BJ (cell line): ENCODE data around the gene FRMPD1. TPM values are rescaled to one million over a fixed set of nuclear protein-coding genes. Genes with fewer than 3 reads are reported as not detected.

ENCODE experiments used
- CTCF ChIA-PET: fragments of 350-600 bp; formaldehyde crosslinking; extraction: SDS; loops from one replicate; lab custom pipeline; 2021; ENCODE audit warnings: antibody characterized with exemption, inconsistent platforms; lab: Yijun Ruan, JAX
- POLR2A ChIA-PET: fragments of 300-600 bp; sonication (Branson Sonifier 250); formaldehyde crosslinking; extraction: SDS; loops from one replicate; lab custom pipeline; 2021; ENCODE audit warnings: antibody characterized with exemption; lab: Charles Lee
- DNase-seq: peaks from one replicate; pipeline ENCODE4 v3.0.0-alpha.2; 2011; ENCODE audit warnings: low read depth
- H3K27me3 ChIP-seq: 2 replicates; pipeline ENCODE4 v1.6.0; 2011; ENCODE audit warnings: low read length; ENCODE audit not compliant: control insufficient read depth, insufficient read depth
- H3K36me3 ChIP-seq: 2 replicates; pipeline ENCODE4 v1.5.1; 2011; ENCODE audit warnings: low read length; ENCODE audit not compliant: control insufficient read depth, insufficient read depth
- H3K4me3 ChIP-seq: 2 replicates; pipeline ENCODE4 v1.5.1; 2011; ENCODE audit warnings: low read depth, mild to moderate bottlenecking, control low read depth, low read length
- polyA plus RNA-seq: library from polyadenylated mRNA; depleted of rRNA; stranded (reverse); fragments of >200 nt; gene quantifications from 2 replicates; pipeline ENCODE4 v1.2.3, GENCODE V29; 2011
- TF ChIP-seq, protein P1 (sequence below): IDR thresholded peaks from 2 replicates; pipeline ENCODE4 v1.5.1; 2011; ENCODE audit warnings: low read depth, mild to moderate bottlenecking, control low read depth, inconsistent platforms, low read length, moderate library complexity; ENCODE audit not compliant: insufficient read depth

Gene FRMPD1
- polyA plus RNA-seq, 1 experiment, result not detected

- H3K4me3 ChIP-seq, result no peak overlapping the region
- TF ChIP-seq, protein P1, sequence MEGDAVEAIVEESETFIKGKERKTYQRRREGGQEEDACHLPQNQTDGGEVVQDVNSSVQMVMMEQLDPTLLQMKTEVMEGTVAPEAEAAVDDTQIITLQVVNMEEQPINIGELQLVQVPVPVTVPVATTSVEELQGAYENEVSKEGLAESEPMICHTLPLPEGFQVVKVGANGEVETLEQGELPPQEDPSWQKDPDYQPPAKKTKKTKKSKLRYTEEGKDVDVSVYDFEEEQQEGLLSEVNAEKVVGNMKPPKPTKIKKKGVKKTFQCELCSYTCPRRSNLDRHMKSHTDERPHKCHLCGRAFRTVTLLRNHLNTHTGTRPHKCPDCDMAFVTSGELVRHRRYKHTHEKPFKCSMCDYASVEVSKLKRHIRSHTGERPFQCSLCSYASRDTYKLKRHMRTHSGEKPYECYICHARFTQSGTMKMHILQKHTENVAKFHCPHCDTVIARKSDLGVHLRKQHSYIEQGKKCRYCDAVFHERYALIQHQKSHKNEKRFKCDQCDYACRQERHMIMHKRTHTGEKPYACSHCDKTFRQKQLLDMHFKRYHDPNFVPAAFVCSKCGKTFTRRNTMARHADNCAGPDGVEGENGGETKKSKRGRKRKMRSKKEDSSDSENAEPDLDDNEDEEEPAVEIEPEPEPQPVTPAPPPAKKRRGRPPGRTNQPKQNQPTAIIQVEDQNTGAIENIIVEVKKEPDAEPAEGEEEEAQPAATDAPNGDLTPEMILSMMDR, result no peak
- DNase-seq, result no peak
- ChIA-PET CTCF (interaction anchor here (1.2 kb wide), 1 partner anchor 14 kb away, joined by 3 read pairs; no protein-coding TSS in a partner anchor), POLR2A (no interaction called here)
- H3K27me3 ChIP-seq, result peaks cover 4% of the 10 kb centered on the region
- H3K36me3 ChIP-seq, result no peaks in the 10 kb centered on the region
Measured at GRCh38 chr9:37715260-37715659, 64.5 kb downstream of the FRMPD1 start.

- no peak for DNase-seq
- Histone ChIP-seq H3K4me3 (no peak overlapping the region), H3K36me3 (no peaks in the 10 kb centered on the region), H3K27me3 (peaks cover 5% of the 10 kb centered on the region)
- TF ChIP-seq, protein P1, result no peak
- ChIA-PET CTCF (interaction anchor here (1.2 kb wide), 1 partner anchor 14 kb away, joined by 3 read pairs; no protein-coding TSS in a partner anchor), POLR2A (no interaction called here)
Measured at GRCh38 chr9:37715991-37716505, 65.3 kb downstream of the FRMPD1 start.

DNA sequence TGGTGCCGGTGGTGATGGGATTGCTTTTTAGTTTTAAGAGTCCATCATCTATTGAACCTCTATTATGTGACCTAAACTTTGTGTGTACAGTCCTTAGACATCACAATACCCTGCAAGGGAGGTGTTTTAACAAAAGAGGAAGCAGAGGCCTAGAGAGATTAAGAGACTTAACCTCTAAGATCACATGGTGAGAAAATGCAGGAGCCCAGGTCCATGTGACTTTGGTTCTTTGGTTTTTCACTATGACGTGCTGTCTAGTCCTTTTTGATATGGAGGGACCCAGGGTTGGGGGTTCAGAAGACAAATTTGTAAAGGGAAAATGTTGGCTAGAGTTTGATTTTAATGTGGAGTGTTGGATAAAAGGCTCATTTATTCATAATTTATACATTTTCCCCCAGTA is 68.8 kb downstream of the FRMPD1 start:
- POLR2A ChIA-PET, result no interaction called here
- peaks cover 5% of the 10 kb centered on the region for H3K27me3 ChIP-seq
- no peak overlapping the region for H3K4me3 ChIP-seq
- TF ChIP-seq, protein P1, result no peak
- CTCF ChIA-PET, result no interaction called here
- no peak for DNase-seq
- no peaks in the 10 kb centered on the region for H3K36me3 ChIP-seq

GRCh38 chr9:37727013-37727412 is 76.3 kb downstream of the FRMPD1 start:
- CTCF ChIA-PET, result no interaction called here
- POLR2A ChIA-PET, result no interaction called here
- H3K36me3 ChIP-seq, result no peaks in the 10 kb centered on the region
- DNase-seq, result no peak
- TF ChIP-seq, protein P1, result no peak
- H3K4me3 ChIP-seq, result no peak overlapping the region
- H3K27me3 ChIP-seq, result no peaks in the 10 kb centered on the region

DNA sequence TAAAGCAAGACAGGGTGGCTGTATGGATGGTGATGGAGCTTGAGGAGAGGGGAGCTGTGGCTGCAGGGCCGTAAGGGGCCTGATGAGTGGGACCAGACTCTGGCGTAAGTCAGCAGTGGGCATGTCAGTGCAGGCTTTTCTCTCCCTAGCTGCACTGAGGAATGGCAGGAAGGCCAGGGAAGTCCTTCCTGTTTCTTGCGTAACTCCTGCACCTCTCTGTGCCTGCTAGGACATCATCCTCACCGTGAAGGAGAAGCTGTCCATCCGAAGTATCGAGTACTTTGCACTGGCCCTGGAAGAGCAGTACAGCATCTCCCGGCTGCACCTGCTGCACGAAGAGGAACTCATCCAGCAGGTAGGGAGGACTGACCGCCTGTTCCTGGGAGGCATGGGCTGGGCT is 78.7 kb downstream of the FRMPD1 start:
- no peak for DNase-seq
- no peaks in the 10 kb centered on the region for H3K36me3 ChIP-seq
- POLR2A ChIA-PET, result no interaction called here
- H3K4me3 ChIP-seq, result no peak overlapping the region
- H3K27me3 ChIP-seq, result peaks cover 4% of the 10 kb centered on the region
- TF ChIP-seq, protein P1, result no peak
- CTCF ChIA-PET, result no interaction called here
